Stomach (tissue), 4 donors: ENCODE results near the gene FRMPD2.

Experiments
- POLR2AphosphoS5 ChIP-seq, 3 donors: sonication (generic); formaldehyde crosslinking; IDR thresholded peaks; one replicate each; pipeline ENCODE4 v1.6.1; 2016; ENCODE audit warnings: antibody characterized with exemption in 3 of 3
- TF ChIP-seq, protein P1 (sequence below), 7 experiments: fragments of 450-650 bp in 4 of 7; fragments of 200-600 bp in 3 of 7; sonication (generic) in 3 of 7; IDR thresholded peaks; one replicate each; pipeline ENCODE4 v1.5.1; 2016 to 2019; ENCODE audit warnings: antibody characterized with exemption in 7 of 7, control low read depth in 2 of 7, mild to moderate bottlenecking in 1 of 7

DNA sequence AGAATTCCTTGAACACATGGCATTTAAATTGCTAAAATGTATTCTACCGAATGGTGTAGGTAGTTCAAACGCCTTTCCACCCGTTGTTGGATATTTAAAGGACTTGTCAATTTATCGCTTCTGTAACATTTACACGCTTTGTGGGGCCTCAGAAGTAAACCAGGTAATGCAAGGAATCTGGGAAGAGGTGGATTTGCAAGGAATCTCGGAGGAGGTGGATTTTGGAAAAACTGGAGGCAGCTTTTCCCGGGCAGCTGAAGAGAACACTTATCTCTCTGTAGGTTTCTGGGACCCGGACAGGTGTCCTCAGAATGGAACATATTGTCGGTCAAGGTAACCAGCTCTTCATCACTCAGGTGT, 31.4 kb upstream of the FRMPD2 start:
- TF ChIP-seq, protein P1, sequence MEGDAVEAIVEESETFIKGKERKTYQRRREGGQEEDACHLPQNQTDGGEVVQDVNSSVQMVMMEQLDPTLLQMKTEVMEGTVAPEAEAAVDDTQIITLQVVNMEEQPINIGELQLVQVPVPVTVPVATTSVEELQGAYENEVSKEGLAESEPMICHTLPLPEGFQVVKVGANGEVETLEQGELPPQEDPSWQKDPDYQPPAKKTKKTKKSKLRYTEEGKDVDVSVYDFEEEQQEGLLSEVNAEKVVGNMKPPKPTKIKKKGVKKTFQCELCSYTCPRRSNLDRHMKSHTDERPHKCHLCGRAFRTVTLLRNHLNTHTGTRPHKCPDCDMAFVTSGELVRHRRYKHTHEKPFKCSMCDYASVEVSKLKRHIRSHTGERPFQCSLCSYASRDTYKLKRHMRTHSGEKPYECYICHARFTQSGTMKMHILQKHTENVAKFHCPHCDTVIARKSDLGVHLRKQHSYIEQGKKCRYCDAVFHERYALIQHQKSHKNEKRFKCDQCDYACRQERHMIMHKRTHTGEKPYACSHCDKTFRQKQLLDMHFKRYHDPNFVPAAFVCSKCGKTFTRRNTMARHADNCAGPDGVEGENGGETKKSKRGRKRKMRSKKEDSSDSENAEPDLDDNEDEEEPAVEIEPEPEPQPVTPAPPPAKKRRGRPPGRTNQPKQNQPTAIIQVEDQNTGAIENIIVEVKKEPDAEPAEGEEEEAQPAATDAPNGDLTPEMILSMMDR (IDR thresholded peaks at IDR 0.05) = no peak
- TF ChIP-seq POLR2AphosphoS5 (IDR thresholded peaks at IDR 0.05) = no peak
